HG02840 (cell line): ENCODE results near the gene MRPS7.

Experiments used
- ATAC-seq: cut with Tn5 transposase; IDR thresholded peaks from one replicate; pipeline ENCODE4 v1.9.1; 2021; ENCODE audit warnings: mild to moderate bottlenecking, moderate library complexity, moderate number of reproducible peaks; ENCODE audit not compliant: unreplicated experiment, low FRiP score

MRPS7 gene

DNA sequence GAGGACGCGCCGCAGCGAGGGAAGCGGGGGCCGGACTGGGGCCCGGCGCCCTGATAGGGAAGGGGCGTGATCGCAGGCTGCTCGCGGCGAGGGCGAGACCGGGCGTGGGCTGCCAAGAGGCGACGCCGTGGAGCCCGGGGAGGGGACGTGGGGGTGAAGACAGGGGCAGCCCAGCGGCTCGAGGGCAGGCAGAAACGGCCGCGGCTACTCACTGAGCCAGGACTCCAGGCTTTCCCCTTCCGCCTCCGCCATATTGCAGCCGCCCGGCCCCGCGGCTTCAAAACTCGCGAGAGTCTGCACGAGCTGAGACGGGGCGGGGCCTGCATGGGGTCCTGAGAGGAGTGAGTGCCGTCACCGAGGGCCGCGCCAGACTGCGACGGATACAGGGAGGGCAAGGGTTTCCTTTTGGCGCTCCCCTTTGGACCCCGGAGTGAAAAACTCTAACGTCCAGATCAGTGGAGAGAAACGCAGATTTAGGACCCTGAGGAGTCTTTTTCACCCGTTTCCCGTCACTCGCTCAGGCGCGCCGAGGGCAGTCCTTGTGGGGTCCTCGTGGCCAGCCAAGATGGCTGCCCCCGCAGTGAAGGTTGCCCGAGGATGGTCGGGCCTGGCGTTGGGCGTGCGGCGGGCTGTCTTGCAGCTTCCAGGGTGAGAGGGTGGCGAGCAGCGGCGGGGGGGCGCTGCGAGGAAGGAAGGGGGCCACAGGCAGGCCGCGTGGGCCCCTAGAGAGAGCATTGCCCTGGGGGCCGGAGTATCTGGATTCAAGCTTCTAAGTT, at the start of gene MRPS7, which contains the start of gene GGA3:
Gene MRPS7, plus strand, starts transcription at position 544 of the 776 bp plus-strand sequence. Its CDS starts 22 bp downstream, at position 566.
Gene GGA3, minus strand, starts transcription at position 271 of the 776 bp plus-strand sequence. Its CDS starts 19 bp downstream, at position 252.
- ATAC-seq, result peak; percentile 82

DNA sequence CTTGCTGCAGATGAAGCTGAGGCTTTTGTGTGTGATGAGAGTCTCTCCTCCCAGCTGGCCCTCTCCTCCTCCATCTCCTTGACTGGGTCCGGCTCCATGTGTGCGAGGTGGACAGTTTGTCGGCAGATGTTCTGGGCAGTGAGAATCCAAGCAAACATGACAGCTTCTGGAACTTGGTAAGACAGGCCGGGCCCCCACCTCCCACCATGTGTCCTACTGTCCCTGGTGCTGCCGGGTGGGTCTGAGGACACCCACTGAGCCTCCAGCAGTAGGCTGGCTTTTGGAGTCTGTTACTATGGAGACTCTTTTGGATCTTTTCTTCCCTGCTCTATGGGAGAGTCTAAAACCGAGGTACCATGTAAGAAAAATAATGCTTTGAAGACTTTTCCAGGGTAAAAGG, 43.5 kb upstream of the MRPS7 start:
- no peak for ATAC-seq

DNA sequence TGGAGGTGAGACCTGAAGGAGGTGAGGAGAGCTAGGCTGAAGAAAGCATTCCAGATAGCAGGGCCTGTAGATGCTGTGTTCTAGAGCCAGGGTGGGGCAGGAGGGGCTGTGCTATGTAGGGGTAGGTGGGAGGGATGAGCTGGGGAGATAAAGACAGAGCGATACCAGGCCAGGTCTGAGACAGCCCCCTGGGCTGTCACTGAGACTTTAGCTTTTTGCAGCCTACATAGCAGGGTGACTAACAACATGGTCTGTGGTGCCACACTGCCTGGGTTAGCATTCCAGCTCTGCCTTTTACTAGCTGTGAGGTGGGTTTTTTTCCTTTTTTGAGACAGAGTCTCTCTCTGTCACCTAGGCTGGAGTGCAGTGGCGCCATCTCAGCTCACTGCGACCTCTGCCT, 41.9 kb upstream of the MRPS7 start:
- no peak for ATAC-seq

- no peak for ATAC-seq
These were observed 36.7 kb upstream of the MRPS7 start for GRCh38 chr17:75225016-75225415.

- no peak for ATAC-seq
These were observed 34.0 kb upstream of the MRPS7 start for GRCh38 chr17:75227729-75228128.

GRCh38 chr17:75228305-75228704, 33.4 kb upstream of the MRPS7 start:
- ATAC-seq, result no peak

DNA sequence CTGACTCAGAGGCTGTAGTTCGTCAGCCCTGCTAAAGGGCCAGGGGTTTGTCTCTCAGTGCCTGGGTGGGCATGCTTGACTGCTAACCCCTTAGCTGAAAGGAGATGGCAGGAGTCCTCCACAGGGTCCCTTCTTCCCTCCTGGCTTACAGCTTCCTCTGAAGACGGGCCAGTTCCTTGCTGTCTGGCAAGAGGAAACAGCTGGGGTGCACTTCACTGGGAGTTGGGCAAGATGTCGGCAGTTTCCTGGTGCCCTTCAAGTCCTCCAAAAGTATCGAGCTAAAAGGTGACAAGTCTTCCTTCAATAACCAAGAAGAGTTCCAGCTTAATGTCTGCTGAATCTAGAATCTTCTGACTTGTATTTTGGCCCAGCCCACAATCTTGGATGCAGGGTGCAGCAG, 32.8 kb upstream of the MRPS7 start:
- ATAC-seq, result no peak

DNA sequence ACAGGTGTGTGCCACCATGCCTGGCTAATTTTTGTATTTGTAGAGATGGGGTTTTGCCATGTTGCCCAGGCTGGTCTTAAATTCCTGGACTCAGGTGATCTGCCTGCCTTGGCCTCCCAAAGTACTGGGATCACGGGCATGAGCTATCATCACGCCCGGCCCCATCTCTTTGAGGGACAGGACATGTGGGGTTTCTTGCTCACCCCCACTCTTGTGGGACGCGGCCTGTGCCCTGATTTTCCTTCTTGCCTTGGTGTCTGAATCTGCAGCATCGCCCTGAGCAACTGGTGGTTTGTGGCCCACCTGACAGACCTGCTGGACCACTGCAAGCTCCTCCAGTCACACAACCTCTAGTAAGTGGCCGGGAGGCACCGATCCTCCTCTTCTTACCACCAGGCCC, 30.6 kb upstream of the MRPS7 start:
- no peak for ATAC-seq

GRCh38 chr17:75231741-75232464, 29.8 kb upstream of the MRPS7 start:
- ATAC-seq, result no peak

DNA sequence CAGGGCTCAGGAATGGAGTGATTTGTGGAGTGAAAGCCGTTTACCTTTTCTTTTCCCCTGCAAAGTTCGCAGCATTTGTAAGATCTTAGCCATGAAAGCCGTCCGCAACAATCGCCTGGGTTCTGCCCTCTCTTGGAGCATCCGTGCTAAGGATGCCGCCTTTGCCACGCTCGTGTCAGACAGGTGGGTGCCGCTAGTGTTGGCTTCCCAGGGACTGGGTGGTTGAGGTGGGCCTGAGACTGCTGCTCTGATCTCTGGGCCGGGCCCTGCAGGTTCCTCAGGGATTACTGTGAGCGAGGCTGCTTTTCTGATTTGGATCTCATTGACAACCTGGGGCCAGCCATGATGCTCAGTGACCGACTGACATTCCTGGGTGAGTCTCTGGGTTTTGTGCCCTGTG, 28.9 kb upstream of the MRPS7 start:
- no peak for ATAC-seq

- no peak for ATAC-seq
These were observed 24.3 kb upstream of the MRPS7 start for GRCh38 chr17:75237100-75238014.

DNA sequence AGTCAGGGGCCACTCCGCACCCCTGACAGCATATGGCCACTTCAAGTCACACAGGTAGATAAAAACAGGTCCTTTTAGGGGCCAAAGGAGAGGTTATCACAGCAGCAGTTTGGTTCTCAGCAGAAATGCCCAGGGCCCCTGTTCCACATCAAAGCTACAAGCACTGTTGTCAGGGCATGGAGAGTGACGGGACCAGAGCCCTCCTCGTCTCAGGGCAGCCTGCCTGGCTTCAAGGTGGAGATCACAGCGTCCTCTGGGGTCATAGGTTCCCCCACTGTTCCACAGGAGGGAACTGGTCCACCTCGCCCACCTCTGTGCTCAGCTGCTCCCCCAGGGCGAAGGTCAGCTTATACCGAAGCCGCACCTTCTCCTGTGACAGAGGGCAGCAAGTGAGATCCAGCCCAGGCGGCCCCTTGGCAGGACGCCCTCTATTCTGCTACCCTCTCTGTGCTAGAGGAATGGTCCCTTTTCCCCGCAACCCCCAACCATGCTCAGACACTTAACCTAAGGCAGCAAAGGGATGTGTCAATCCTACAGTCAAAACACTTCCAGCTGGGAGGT, 23.6 kb upstream of the MRPS7 start:
- ATAC-seq, result no peak

- ATAC-seq, result no peak
These were observed 22.9 kb upstream of the MRPS7 start for GRCh38 chr17:75238684-75239191.

- no peak for ATAC-seq
These were observed 22.5 kb upstream of the MRPS7 start for GRCh38 chr17:75239214-75239613.

- ATAC-seq, result no peak
These were observed 21.8 kb upstream of the MRPS7 start for GRCh38 chr17:75239778-75240393.

DNA sequence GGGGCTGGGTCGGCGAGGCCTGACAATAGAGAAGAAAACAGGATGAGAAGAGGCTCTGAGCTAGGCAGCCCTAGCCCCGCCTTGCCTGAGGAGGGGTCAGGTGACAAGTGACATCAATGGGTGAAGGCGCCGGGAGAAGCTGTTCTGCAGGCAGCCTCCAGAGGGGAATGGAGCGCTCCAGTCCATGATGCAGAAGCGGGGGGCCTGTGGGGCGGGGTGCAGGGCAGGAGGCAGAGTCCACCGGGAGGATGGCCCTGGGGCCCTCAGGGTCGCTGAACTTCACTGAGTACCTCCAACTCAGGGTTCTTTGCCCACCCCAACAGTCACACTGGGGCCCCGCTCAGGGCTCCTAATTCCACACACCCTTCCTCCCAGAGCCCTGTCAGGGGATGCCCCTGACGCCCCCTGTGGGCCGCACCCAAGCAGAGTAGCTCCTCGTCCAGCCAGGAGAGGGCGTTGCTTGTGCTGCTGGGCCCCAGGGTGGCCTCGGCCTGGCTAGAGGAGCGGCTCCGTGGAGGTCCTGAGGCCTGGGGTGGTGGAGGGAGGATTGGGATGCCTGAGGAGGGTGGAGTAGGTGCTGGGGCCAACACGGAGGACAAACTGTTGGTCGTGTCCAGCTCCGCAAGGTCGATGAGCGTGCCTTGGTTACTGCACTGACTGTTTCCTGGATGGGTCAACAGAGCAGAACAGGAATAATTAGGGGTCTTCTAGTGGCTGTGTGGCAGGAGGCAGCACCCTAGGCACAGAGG, 21.1 kb upstream of the MRPS7 start:
- ATAC-seq, result no peak

- no peak for ATAC-seq
These were observed 20.6 kb upstream of the MRPS7 start for GRCh38 chr17:75241143-75241430.

DNA sequence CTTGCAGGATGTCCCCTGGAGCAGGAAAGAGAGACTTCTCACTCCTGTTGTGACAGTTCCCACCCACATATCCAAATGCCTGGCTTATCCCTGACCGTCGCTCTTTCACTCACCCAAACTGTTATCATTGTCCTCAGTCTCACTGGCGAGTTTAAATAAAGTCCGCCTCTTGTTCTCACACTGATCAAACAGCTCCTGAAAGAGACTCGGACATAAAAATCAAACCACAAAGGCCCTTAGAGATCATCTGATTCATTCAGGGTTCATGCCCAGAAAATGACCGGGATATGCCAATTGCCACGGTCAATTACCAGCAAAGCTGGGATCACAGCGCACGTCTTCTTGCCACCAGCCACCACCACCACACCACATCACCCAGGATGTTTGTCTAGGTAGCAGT, 20.2 kb upstream of the MRPS7 start:
- ATAC-seq, result no peak

GRCh38 chr17:75241996-75242460, 19.7 kb upstream of the MRPS7 start:
- ATAC-seq, result no peak
